Measurements from ENCODE around the gene DAAM2.

Gene DAAM2

GRCh38 chr6:39891976-39892375 lies 99.8 kb downstream of the DAAM2 start:
- no peak for DNase-seq

GRCh38 chr6:39892490-39893129 lies 100.4 kb downstream of the DAAM2 start:
- DNase-seq, result peak; percentile 2

GRCh38 chr6:39893286-39893685 lies 101.1 kb downstream of the DAAM2 start:
- DNase-seq, result no peak

GRCh38 chr6:39896701-39897100 lies 104.5 kb downstream of the DAAM2 start:
- DNase-seq, result no peak

GRCh38 chr6:39897698-39898097 lies 105.5 kb downstream of the DAAM2 start:
- no peak for DNase-seq

- no peak for DNase-seq
Measured at GRCh38 chr6:39898625-39899024, 106.4 kb downstream of the DAAM2 start.

- DNase-seq, result no peak
Measured at GRCh38 chr6:39899554-39900295, 107.5 kb downstream of the DAAM2 start.

- no peak for DNase-seq
Measured at GRCh38 chr6:39901116-39901655, 109.0 kb downstream of the DAAM2 start.

GRCh38 chr6:39901670-39902069 lies 109.5 kb downstream of the DAAM2 start:
- DNase-seq, result no peak

- no peak for DNase-seq
Measured at GRCh38 chr6:39902136-39902535, 110.0 kb downstream of the DAAM2 start.

GRCh38 chr6:39902786-39903465 lies 110.8 kb downstream of the DAAM2 start:
- DNase-seq, result no peak

- DNase-seq, result no peak
Measured at GRCh38 chr6:39903656-39904055, 111.5 kb downstream of the DAAM2 start.

GRCh38 chr6:39904946-39905639 lies 112.9 kb downstream of the DAAM2 start:
- no peak for DNase-seq

GRCh38 chr6:39905640-39905975 lies 113.4 kb downstream of the DAAM2 start:
- DNase-seq, result no peak

GRCh38 chr6:39906318-39906761 lies 114.2 kb downstream of the DAAM2 start:
- no peak for DNase-seq

GRCh38 chr6:39907871-39908575 lies 115.8 kb downstream of the DAAM2 start:
- DNase-seq, result no peak

GRCh38 chr6:39908838-39909583 lies 116.8 kb downstream of the DAAM2 start:
- no peak for DNase-seq

- no peak for DNase-seq
Measured at GRCh38 chr6:39909701-39910100, 117.5 kb downstream of the DAAM2 start.

- DNase-seq, result no peak
Measured at GRCh38 chr6:39910164-39910563, 118.0 kb downstream of the DAAM2 start.

GRCh38 chr6:39910744-39911143 lies 118.6 kb downstream of the DAAM2 start:
- DNase-seq, result no peak

GRCh38 chr6:39911513-39912125 lies 119.4 kb downstream of the DAAM2 start:
- no peak for DNase-seq

Data from NCI-H1694 (cell line).